Erythroblast (primary cell): ENCODE data around the gene SLC6A17.

Experiments
- GATA1 ChIP-seq: IDR thresholded peaks from 2 replicates; pipeline ENCODE4 v1.6.1; 2011; ENCODE audit warnings: low read depth, mild to moderate bottlenecking, control low read depth, low read length, moderate library complexity
- POLR2A ChIP-seq: IDR thresholded peaks from 2 replicates; pipeline ENCODE4 v1.6.1; 2011; ENCODE audit warnings: mild to moderate bottlenecking, low read length

DNA sequence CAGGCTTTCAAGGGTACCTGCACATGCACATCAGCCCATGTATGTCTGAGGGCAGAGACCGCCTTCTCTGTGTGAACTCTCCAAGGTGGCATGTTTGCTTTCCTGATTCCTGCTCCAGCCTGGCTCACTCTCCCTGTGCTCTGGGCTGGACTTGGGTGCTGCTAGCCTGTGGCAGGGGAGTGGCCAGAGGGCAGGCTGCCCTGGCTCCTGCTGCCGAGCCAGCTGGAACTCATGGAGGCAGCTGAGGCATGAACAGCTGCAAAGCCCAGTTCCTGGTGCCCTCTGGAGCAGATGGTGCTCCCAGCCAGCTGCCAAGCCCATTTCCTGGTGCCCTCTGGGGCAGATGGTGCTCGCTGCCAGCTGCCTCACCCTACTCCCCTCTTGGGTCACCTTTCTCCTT, 30.5 kb upstream of the SLC6A17 start:
- no peak for TF ChIP-seq POLR2A
- TF ChIP-seq GATA1, result no peak
